ENCODE data around the gene IGF2BP2.

DNA sequence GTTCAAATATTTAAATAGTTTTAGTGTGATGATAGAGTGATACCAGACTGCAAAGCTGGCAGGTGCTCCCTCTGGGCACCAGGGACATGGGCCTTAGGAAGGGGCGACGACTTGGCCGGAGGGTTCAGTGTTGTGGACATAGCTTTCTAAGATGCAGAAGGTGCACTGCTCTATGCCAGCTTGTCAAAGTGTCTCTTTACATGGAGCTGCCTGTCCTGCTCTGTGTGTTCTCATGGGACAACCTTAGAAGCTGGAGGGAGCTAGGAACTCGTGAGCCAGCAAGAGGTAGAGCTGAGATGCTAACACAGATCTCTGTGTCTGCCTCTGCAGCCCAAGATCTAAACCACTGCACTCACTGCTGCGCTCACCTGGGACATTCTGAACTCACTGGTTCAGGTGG is 160.9 kb downstream of the IGF2BP2 start:
- TF ChIP-seq, protein P1, sequence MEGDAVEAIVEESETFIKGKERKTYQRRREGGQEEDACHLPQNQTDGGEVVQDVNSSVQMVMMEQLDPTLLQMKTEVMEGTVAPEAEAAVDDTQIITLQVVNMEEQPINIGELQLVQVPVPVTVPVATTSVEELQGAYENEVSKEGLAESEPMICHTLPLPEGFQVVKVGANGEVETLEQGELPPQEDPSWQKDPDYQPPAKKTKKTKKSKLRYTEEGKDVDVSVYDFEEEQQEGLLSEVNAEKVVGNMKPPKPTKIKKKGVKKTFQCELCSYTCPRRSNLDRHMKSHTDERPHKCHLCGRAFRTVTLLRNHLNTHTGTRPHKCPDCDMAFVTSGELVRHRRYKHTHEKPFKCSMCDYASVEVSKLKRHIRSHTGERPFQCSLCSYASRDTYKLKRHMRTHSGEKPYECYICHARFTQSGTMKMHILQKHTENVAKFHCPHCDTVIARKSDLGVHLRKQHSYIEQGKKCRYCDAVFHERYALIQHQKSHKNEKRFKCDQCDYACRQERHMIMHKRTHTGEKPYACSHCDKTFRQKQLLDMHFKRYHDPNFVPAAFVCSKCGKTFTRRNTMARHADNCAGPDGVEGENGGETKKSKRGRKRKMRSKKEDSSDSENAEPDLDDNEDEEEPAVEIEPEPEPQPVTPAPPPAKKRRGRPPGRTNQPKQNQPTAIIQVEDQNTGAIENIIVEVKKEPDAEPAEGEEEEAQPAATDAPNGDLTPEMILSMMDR (IDR thresholded peaks at IDR 0.05) = no peak
- TF ChIP-seq POLR2A (IDR thresholded peaks at IDR 0.05) = no peak

Data from esophagus squamous epithelium (tissue), 4 donors.